NCI-H2227 (cell line): ENCODE measurements around the gene ZMAT5.
"Not testable (repeated sequence)": the region's sequence is repeated elsewhere in the genome, so short reads cannot be mapped to it uniquely, and the experiment has no call there.

Experiments used
- DNase-seq: peaks from one replicate; lab custom pipeline; 2025; ENCODE audit not compliant: unreplicated experiment; lab: John Stamatoyannopoulos, UW

The ZMAT5 gene

GRCh38 chr22:29755889-29756288 lies 10.9 kb downstream of the ZMAT5 start:
- DNase-seq = no peak

- DNase-seq = not testable (repeated sequence)
These were observed 12.0 kb downstream of the ZMAT5 start for GRCh38 chr22:29754658-29755395.

- no peak for DNase-seq
These were observed 12.8 kb downstream of the ZMAT5 start for GRCh38 chr22:29753808-29754657.

- DNase-seq = no peak
These were observed 15.1 kb downstream of the ZMAT5 start for GRCh38 chr22:29751669-29752068.

- no peak for DNase-seq
These were observed 16.0 kb downstream of the ZMAT5 start for GRCh38 chr22:29750559-29751538.

- no peak for DNase-seq
These were observed 16.8 kb downstream of the ZMAT5 start for GRCh38 chr22:29750029-29750428.

- no peak for DNase-seq
These were observed 18.4 kb downstream of the ZMAT5 start for GRCh38 chr22:29748248-29748893.

- no peak for DNase-seq
These were observed 19.0 kb downstream of the ZMAT5 start for GRCh38 chr22:29747832-29748231.

- no peak for DNase-seq
These were observed 21.9 kb downstream of the ZMAT5 start for GRCh38 chr22:29744902-29745301.

GRCh38 chr22:29742326-29742725 lies 24.5 kb downstream of the ZMAT5 start:
- no peak for DNase-seq

- DNase-seq = no peak
These were observed 24.9 kb downstream of the ZMAT5 start for GRCh38 chr22:29741926-29742325.

GRCh38 chr22:29740216-29740615 lies 26.6 kb downstream of the ZMAT5 start:
- DNase-seq = no peak

GRCh38 chr22:29739346-29739875 lies 27.4 kb downstream of the ZMAT5 start:
- DNase-seq = no peak

GRCh38 chr22:29738118-29738815 lies 28.5 kb downstream of the ZMAT5 start:
- no peak for DNase-seq

GRCh38 chr22:29737251-29738117 lies 29.3 kb downstream of the ZMAT5 start:
- no peak for DNase-seq

GRCh38 chr22:29735416-29735815 lies 31.4 kb downstream of the ZMAT5 start:
- no peak for DNase-seq

GRCh38 chr22:29734838-29735237 lies 32.0 kb downstream of the ZMAT5 start:
- DNase-seq = no peak

GRCh38 chr22:29734406-29734805 lies 32.4 kb downstream of the ZMAT5 start:
- no peak for DNase-seq
